HEK293 (cell line): Measurements from ENCODE around the gene PCA3.

Source experiments
- CTCF ChIA-PET: fragments of 350-600 bp; formaldehyde crosslinking; extraction: SDS; loops from one replicate; lab custom pipeline; 2021; ENCODE audit warnings: antibody characterized with exemption; lab: Yijun Ruan, JAX
- POLR2A ChIA-PET: fragments of 300-600 bp; formaldehyde crosslinking; extraction: SDS; loops from one replicate; lab custom pipeline; 2020; ENCODE audit warnings: antibody characterized with exemption, inconsistent platforms; lab: Yijun Ruan, JAX
- H3K27ac ChIP-seq: fragments of 200-500 bp; sonication (Bioruptor generic); 2 replicates; pipeline ENCODE4 v1.5.1; 2014; ENCODE audit warnings: low read depth, low read length, control low read depth, inconsistent platforms; ENCODE audit errors: extremely low read depth
- H3K36me3 ChIP-seq, 2 experiments: fragments of 200-500 bp in 1 of 2; sonication (Bioruptor generic) in 1 of 2; 1 replicate in 1 of 2; 2 replicates in 1 of 2; pipeline ENCODE4 v1.5.1; 2014 to 2017; ENCODE audit warnings: inconsistent platforms in 2 of 2, low read length in 2 of 2; ENCODE audit not compliant: control insufficient read depth in 2 of 2, insufficient read depth in 1 of 2
- H3K4me1 ChIP-seq: fragments of 200-500 bp; sonication (Bioruptor generic); 2 replicates; pipeline ENCODE4 v1.5.1; 2014; ENCODE audit warnings: mild to moderate bottlenecking, low read length, inconsistent platforms; ENCODE audit not compliant: control insufficient read depth, insufficient read depth
- H3K4me3 ChIP-seq: 2 replicates; pipeline ENCODE4 v1.5.1; 2011; ENCODE audit warnings: low read depth, mild to moderate bottlenecking, control low read depth, low read length, moderate library complexity
- H3K9me3 ChIP-seq: fragments of 200-500 bp; sonication (Bioruptor generic); 2 replicates; pipeline ENCODE4 v1.5.1; 2014; ENCODE audit warnings: low read depth, low read length, inconsistent platforms; ENCODE audit not compliant: control insufficient read depth, insufficient read depth
- GLIS2 ChIP-seq: fragments of 450-650 bp; formaldehyde crosslinking; IDR thresholded peaks from 2 replicates; pipeline ENCODE4 v1.5.1; 2016; ENCODE audit warnings: missing biosample characterization, missing genetic modification characterization
- KLF8 ChIP-seq: fragments of 450-650 bp; formaldehyde crosslinking; IDR thresholded peaks from 2 replicates; pipeline ENCODE4 v1.5.1; 2016; ENCODE audit warnings: missing biosample characterization, missing genetic modification characterization
- PBX3 ChIP-seq: sonication (generic); formaldehyde crosslinking; IDR thresholded peaks from 2 replicates; pipeline ENCODE4 v1.8.1; 2022; ENCODE audit warnings: mild to moderate bottlenecking, moderate library complexity, missing genetic modification reagents
- PRDM10 ChIP-seq: fragments of 450-650 bp; formaldehyde crosslinking; IDR thresholded peaks from 2 replicates; pipeline ENCODE4 v1.5.1; 2016; ENCODE audit warnings: missing biosample characterization, missing genetic modification characterization
- YY1 ChIP-seq: fragments of 450-650 bp; formaldehyde crosslinking; IDR thresholded peaks from 2 replicates; pipeline ENCODE4 v1.5.1; 2018; ENCODE audit warnings: missing biosample characterization, missing genetic modification characterization
- YY2 ChIP-seq: fragments of 450-650 bp; formaldehyde crosslinking; IDR thresholded peaks from 2 replicates; pipeline ENCODE4 v1.5.1; 2016; ENCODE audit warnings: missing biosample characterization, missing genetic modification characterization
- ZIC2 ChIP-seq: fragments of 450-650 bp; formaldehyde crosslinking; IDR thresholded peaks from 2 replicates; pipeline ENCODE4 v1.5.1; 2016; ENCODE audit warnings: missing biosample characterization, missing genetic modification characterization
- ZNF214 ChIP-seq: fragments of 450-650 bp; formaldehyde crosslinking; IDR thresholded peaks from 2 replicates; pipeline ENCODE4 v1.5.1; 2017; ENCODE audit warnings: missing biosample characterization, mild to moderate bottlenecking, missing genetic modification characterization, borderline replicate concordance
- ZNF449 ChIP-seq: fragments of 450-650 bp; formaldehyde crosslinking; IDR thresholded peaks from 2 replicates; pipeline ENCODE4 v1.5.1; 2017; ENCODE audit warnings: missing biosample characterization, mild to moderate bottlenecking, missing genetic modification characterization, moderate library complexity
- ZNF501 ChIP-seq: fragments of 450-650 bp; formaldehyde crosslinking; IDR thresholded peaks from 2 replicates; pipeline ENCODE4 v1.5.1; 2016; ENCODE audit warnings: missing biosample characterization, missing genetic modification characterization
- ZNF610 ChIP-seq: fragments of 450-650 bp; formaldehyde crosslinking; IDR thresholded peaks from 2 replicates; pipeline ENCODE4 v1.5.1; 2016; ENCODE audit warnings: missing biosample characterization, missing genetic modification characterization, borderline replicate concordance
- ZNF623 ChIP-seq: fragments of 450-650 bp; formaldehyde crosslinking; IDR thresholded peaks from 2 replicates; pipeline ENCODE4 v1.5.1; 2016; ENCODE audit warnings: missing biosample characterization, missing genetic modification characterization
- ZNF626 ChIP-seq: fragments of 450-650 bp; sonication (Bioruptor Pico); formaldehyde crosslinking; IDR thresholded peaks from 2 replicates; pipeline ENCODE4 v1.5.1; 2018; ENCODE audit warnings: missing biosample characterization, missing genetic modification characterization, inconsistent platforms
- ZNF658 ChIP-seq: fragments of 450-650 bp; formaldehyde crosslinking; IDR thresholded peaks from 2 replicates; pipeline ENCODE4; 2016; ENCODE audit warnings: missing biosample characterization, missing genetic modification characterization
- ZSCAN30 ChIP-seq: fragments of 450-650 bp; IDR thresholded peaks from 2 replicates; pipeline ENCODE4 v1.5.1; 2018; ENCODE audit warnings: missing biosample characterization, mild to moderate bottlenecking, missing genetic modification characterization, moderate library complexity

The PCA3 gene

GRCh38 chr9:76756941-76757673 lies 7.1 kb upstream of the PCA3 start:
- H3K4me1 ChIP-seq: no peaks in the 10 kb centered on the region
- CTCF ChIA-PET: interaction anchor here (0.7 to 2.0 kb wide), 7 partner anchors 10 to 235 kb away, joined by 3 to 7 read pairs (median 4); no protein-coding TSS in a partner anchor
- H3K36me3 ChIP-seq: no peaks in the 10 kb centered on the region
- POLR2A ChIA-PET: no interaction called here
- H3K27ac ChIP-seq: no peak overlapping the region
- H3K9me3 ChIP-seq: no peaks in the 10 kb centered on the region
- no peak for TF ChIP-seq ZNF449
- no peak for TF ChIP-seq KLF8 (tag by site-specific recombination)
- no peak for TF ChIP-seq ZNF626 (tag by site-specific recombination)
- TF ChIP-seq YY1 (tag by site-specific recombination): no peak
- H3K4me3 ChIP-seq: no peak overlapping the region

GRCh38 chr9:76758476-76758875 lies 5.8 kb upstream of the PCA3 start:
- H3K4me3 ChIP-seq: no peak overlapping the region
- H3K9me3 ChIP-seq: no peaks in the 10 kb centered on the region
- TF ChIP-seq ZNF623 (tag by site-specific recombination) (no peak), PRDM10 (tag by site-specific recombination) (no peak), ZNF501 (no peak)
- TF ChIP-seq, all 188 proteins: peak for 0
- ChIA-PET POLR2A (interaction anchor here (0.7 kb wide), 1 partner anchor 371 kb away, joined by 3 read pairs; no protein-coding TSS in a partner anchor), CTCF (interaction anchor here (0.9 to 2.0 kb wide), 3 partner anchors 9 to 52 kb away, joined by 3 to 5 read pairs (median 4); no protein-coding TSS in a partner anchor)
- H3K27ac ChIP-seq: no peak overlapping the region
- H3K4me1 ChIP-seq: no peaks in the 10 kb centered on the region
- H3K36me3 ChIP-seq: no peaks in the 10 kb centered on the region

- no peak overlapping the region for H3K27ac ChIP-seq
- no peaks in the 10 kb centered on the region for H3K9me3 ChIP-seq
- no peak overlapping the region for H3K4me3 ChIP-seq
- H3K36me3 ChIP-seq: no peaks in the 10 kb centered on the region
- H3K4me1 ChIP-seq: no peaks in the 10 kb centered on the region
- ChIA-PET POLR2A (no interaction called here), CTCF (no interaction called here)
- TF ChIP-seq PBX3 (CRISPR knock-in tag) (no peak), YY2 (no peak), ZNF214 (no peak), PRDM10 (tag by site-specific recombination) (no peak), ZNF610 (no peak), GLIS2 (tag by site-specific recombination) (no peak), ZIC2 (no peak), ZNF658 (no peak), ZSCAN30 (tag by site-specific recombination) (no peak)
These were observed 4.5 kb upstream of the PCA3 start for GRCh38 chr9:76759732-76760131.
